Measurements from ENCODE around the gene CNIH2. TPM values are rescaled to one million over a fixed set of nuclear protein-coding genes. Genes with fewer than 3 reads are reported as not detected.

The CNIH2 gene
- total and polyA plus RNA-seq, 2 of the 13 experiments (the other 11 are each of a cell fraction or from before 2014, with no cell fraction given), result 0.60 to 0.69 TPM

DNA sequence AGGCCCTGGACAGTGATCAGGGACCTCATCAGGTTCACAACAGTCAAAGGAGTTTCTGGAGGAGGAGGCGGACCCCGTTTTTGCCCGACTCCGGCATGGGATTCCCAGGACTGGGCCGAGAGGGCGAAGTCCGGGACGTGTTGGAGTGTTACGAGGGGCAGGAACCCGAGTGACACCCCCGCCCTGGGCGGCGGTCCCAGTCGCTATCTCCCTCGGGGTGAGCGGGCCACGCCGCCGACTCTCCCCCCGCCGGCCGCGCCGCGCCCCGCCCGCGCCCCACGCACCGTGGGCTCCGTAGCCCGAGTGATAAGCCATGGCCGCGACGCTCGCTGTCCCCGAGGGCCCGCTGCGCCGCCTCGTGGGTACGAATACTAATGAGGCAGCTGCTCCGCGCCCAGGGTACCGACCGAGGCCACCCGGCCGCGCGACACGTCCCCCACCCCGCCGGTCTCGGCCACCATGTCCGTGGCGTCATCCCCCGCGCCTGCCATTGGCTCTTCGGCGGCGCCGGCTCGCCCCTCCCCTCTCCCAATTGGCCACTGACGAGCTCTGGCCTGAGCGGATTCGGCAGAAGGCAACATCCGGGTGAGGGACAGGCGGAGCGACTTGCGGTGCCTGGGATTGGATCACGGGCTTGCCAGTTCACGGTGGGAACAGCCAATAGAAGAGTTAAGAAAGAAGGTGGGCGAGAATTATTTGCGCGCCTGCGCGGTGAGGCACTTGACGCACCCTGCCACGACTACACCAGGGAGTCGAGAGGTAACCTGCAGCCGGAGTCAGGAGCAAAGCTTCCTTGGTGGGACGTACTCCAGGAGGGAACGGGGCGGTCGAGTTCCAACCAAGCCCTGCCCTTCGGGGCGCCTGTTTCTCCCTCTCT is 10.9 kb downstream of the CNIH2 start, which contains the start of gene YIF1A (continued):
- TF ChIP-seq HNF4G (IDR thresholded peaks at IDR 0.05; ENCODE audit: borderline replicate concordance, low read depth, low read length), result no peak; the same call in 1 of the 2 replicates
- peak; percentile 45; the same call in 1 of the 2 replicates for TF ChIP-seq HNF4G (CRISPR knock-in tag; IDR thresholded peaks at IDR 0.05; ENCODE audit: borderline replicate concordance, low read depth)
- TF ChIP-seq, protein P1, sequence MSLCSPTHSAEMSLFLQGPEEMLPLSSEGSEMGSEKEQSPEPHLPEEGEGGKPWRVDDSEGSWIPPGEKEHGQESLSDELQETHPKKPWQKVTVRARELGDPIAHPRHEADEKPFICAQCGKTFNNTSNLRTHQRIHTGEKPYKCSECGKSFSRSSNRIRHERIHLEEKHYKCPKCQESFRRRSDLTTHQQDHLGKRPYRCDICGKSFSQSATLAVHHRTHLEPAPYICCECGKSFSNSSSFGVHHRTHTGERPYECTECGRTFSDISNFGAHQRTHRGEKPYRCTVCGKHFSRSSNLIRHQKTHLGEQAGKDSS (CRISPR knock-in tag; IDR thresholded peaks at IDR 0.05; ENCODE audit: borderline replicate concordance, low read depth), result no peak
- 0 out of 2 replicates have a peak, but pooled peaks have one; percentile 24 for TF ChIP-seq ZNF558 (CRISPR knock-in tag; IDR thresholded peaks at IDR 0.05; ENCODE audit: borderline replicate concordance)
- TF ChIP-seq ZNF724P (CRISPR knock-in tag; IDR thresholded peaks at IDR 0.05; ENCODE audit: borderline replicate concordance), result peak; percentile 0; the same call in 1 of the 2 replicates
- TF ChIP-seq SAP130 (CRISPR knock-in tag; IDR thresholded peaks at IDR 0.05; ENCODE audit: low read depth), result peak; percentile 76
- no peak for TF ChIP-seq HHEX (CRISPR knock-in tag; IDR thresholded peaks at IDR 0.05)
- TF ChIP-seq, protein P2, sequence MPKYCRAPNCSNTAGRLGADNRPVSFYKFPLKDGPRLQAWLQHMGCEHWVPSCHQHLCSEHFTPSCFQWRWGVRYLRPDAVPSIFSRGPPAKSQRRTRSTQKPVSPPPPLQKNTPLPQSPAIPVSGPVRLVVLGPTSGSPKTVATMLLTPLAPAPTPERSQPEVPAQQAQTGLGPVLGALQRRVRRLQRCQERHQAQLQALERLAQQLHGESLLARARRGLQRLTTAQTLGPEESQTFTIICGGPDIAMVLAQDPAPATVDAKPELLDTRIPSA (CRISPR knock-in tag; IDR thresholded peaks at IDR 0.05; ENCODE audit: borderline replicate concordance), result no peak
- TF ChIP-seq, protein P3, sequence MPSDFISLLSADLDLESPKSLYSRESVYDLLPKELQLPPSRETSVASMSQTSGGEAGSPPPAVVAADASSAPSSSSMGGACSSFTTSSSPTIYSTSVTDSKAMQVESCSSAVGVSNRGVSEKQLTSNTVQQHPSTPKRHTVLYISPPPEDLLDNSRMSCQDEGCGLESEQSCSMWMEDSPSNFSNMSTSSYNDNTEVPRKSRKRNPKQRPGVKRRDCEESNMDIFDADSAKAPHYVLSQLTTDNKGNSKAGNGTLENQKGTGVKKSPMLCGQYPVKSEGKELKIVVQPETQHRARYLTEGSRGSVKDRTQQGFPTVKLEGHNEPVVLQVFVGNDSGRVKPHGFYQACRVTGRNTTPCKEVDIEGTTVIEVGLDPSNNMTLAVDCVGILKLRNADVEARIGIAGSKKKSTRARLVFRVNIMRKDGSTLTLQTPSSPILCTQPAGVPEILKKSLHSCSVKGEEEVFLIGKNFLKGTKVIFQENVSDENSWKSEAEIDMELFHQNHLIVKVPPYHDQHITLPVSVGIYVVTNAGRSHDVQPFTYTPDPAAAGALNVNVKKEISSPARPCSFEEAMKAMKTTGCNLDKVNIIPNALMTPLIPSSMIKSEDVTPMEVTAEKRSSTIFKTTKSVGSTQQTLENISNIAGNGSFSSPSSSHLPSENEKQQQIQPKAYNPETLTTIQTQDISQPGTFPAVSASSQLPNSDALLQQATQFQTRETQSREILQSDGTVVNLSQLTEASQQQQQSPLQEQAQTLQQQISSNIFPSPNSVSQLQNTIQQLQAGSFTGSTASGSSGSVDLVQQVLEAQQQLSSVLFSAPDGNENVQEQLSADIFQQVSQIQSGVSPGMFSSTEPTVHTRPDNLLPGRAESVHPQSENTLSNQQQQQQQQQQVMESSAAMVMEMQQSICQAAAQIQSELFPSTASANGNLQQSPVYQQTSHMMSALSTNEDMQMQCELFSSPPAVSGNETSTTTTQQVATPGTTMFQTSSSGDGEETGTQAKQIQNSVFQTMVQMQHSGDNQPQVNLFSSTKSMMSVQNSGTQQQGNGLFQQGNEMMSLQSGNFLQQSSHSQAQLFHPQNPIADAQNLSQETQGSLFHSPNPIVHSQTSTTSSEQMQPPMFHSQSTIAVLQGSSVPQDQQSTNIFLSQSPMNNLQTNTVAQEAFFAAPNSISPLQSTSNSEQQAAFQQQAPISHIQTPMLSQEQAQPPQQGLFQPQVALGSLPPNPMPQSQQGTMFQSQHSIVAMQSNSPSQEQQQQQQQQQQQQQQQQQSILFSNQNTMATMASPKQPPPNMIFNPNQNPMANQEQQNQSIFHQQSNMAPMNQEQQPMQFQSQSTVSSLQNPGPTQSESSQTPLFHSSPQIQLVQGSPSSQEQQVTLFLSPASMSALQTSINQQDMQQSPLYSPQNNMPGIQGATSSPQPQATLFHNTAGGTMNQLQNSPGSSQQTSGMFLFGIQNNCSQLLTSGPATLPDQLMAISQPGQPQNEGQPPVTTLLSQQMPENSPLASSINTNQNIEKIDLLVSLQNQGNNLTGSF (CRISPR knock-in tag; IDR thresholded peaks at IDR 0.05), result no peak
- TF ChIP-seq ZFX (CRISPR knock-in tag; IDR thresholded peaks at IDR 0.05; ENCODE audit: low read depth), result peak; percentile 87
- peak; percentile 56; the same call in 1 of the 2 replicates for TF ChIP-seq ZBTB7B (CRISPR knock-in tag; IDR thresholded peaks at IDR 0.05)
- TF ChIP-seq SOX5 (CRISPR knock-in tag; IDR thresholded peaks at IDR 0.05; ENCODE audit: borderline replicate concordance), result peak; percentile 19; the same call in 1 of the 2 replicates
- TF ChIP-seq, protein P4, sequence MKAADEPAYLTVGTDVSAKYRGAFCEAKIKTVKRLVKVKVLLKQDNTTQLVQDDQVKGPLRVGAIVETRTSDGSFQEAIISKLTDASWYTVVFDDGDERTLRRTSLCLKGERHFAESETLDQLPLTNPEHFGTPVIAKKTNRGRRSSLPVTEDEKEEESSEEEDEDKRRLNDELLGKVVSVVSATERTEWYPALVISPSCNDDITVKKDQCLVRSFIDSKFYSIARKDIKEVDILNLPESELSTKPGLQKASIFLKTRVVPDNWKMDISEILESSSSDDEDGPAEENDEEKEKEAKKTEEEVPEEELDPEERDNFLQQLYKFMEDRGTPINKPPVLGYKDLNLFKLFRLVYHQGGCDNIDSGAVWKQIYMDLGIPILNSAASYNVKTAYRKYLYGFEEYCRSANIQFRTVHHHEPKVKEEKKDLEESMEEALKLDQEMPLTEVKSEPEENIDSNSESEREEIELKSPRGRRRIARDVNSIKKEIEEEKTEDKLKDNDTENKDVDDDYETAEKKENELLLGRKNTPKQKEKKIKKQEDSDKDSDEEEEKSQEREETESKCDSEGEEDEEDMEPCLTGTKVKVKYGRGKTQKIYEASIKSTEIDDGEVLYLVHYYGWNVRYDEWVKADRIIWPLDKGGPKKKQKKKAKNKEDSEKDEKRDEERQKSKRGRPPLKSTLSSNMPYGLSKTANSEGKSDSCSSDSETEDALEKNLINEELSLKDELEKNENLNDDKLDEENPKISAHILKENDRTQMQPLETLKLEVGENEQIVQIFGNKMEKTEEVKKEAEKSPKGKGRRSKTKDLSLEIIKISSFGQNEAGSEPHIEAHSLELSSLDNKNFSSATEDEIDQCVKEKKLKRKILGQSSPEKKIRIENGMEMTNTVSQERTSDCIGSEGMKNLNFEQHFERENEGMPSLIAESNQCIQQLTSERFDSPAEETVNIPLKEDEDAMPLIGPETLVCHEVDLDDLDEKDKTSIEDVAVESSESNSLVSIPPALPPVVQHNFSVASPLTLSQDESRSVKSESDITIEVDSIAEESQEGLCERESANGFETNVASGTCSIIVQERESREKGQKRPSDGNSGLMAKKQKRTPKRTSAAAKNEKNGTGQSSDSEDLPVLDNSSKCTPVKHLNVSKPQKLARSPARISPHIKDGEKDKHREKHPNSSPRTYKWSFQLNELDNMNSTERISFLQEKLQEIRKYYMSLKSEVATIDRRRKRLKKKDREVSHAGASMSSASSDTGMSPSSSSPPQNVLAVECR (CRISPR knock-in tag; IDR thresholded peaks at IDR 0.05; ENCODE audit: borderline replicate concordance), result peak; percentile 72; the same call in 1 of the 2 replicates
- no peak for TF ChIP-seq ZNF224 (CRISPR knock-in tag; IDR thresholded peaks at IDR 0.05)
- TF ChIP-seq ZNF891 (CRISPR knock-in tag; IDR thresholded peaks at IDR 0.05), result peak; percentile 4; the same call in 1 of the 2 replicates
- TF ChIP-seq ZNF850 (CRISPR knock-in tag; conservative IDR thresholded peaks at IDR 0.05), result no peak
- no peak for TF ChIP-seq GABPA (IDR thresholded peaks at IDR 0.05; ENCODE audit: low read depth, low read length)
- peak; percentile 90 for TF ChIP-seq GABPA (CRISPR knock-in tag; IDR thresholded peaks at IDR 0.05; ENCODE audit: low read depth)

Measured in HepG2 (cell line).